ENCODE data around the gene ABHD5. TPM values are rescaled to one million over a fixed set of nuclear protein-coding genes. Genes with fewer than 3 reads are reported as not detected.

The ABHD5 gene
- polyA plus RNA-seq (2012; ENCODE audit: insufficient read length, low read depth): 3.8 TPM

DNA sequence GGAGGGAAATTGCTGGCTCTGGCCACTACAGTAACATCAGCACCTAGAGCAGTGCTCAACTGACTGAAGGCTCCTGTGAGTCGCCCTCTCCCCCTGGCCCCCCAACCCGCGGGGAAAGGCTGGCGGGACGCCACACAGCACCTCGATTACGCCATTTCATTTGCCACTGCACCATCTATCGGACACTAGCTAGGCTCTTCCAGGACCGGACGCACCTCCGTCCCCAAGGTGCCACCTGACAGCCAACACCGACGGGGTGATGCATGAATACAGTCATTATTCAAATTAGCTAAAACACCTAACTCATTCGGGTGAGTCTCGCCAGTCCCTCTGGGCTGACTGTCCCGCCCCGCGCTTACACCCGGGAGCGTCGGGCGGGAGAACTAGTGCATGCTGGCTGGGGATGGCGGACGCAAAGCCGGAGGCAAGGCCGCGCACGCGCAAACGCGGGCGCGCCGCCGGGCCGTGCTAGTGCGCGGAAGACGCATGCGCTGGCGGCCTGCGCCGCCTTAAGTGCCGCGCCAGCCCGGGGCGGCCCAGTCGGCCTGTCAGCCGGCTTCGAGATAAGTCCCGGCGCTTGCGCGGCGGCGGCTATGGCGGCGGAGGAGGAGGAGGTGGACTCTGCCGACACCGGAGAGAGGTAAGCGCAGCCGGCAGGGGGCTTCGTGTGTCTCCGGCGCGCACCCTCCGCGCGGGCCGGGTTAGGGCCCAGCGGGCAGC is at the start of gene ABHD5:
Gene ABHD5, plus strand, starts transcription at position 539 of the 720 bp plus-strand sequence. Its CDS starts 55 bp downstream, at position 594.
- TF ChIP-seq TAF1 (IDR thresholded peaks at IDR 0.05; ENCODE audit: borderline replicate concordance, insufficient read depth, low read length) (0 out of 2 replicates have a peak, but pooled peaks have one; percentile 32), SIN3A (IDR thresholded peaks at IDR 0.05; ENCODE audit: borderline replicate concordance, insufficient read depth, low read length) (no peak), FOXP2 (optimal IDR thresholded peaks at IDR 0.05; ENCODE audit: borderline replicate concordance, extremely low read depth, extremely low read length, insufficient read depth) (no peak), POLR2AphosphoS5 (IDR thresholded peaks at IDR 0.05; ENCODE audit: low read depth, low read length) (peak; percentile 70)
- TF ChIP-seq, protein P1, sequence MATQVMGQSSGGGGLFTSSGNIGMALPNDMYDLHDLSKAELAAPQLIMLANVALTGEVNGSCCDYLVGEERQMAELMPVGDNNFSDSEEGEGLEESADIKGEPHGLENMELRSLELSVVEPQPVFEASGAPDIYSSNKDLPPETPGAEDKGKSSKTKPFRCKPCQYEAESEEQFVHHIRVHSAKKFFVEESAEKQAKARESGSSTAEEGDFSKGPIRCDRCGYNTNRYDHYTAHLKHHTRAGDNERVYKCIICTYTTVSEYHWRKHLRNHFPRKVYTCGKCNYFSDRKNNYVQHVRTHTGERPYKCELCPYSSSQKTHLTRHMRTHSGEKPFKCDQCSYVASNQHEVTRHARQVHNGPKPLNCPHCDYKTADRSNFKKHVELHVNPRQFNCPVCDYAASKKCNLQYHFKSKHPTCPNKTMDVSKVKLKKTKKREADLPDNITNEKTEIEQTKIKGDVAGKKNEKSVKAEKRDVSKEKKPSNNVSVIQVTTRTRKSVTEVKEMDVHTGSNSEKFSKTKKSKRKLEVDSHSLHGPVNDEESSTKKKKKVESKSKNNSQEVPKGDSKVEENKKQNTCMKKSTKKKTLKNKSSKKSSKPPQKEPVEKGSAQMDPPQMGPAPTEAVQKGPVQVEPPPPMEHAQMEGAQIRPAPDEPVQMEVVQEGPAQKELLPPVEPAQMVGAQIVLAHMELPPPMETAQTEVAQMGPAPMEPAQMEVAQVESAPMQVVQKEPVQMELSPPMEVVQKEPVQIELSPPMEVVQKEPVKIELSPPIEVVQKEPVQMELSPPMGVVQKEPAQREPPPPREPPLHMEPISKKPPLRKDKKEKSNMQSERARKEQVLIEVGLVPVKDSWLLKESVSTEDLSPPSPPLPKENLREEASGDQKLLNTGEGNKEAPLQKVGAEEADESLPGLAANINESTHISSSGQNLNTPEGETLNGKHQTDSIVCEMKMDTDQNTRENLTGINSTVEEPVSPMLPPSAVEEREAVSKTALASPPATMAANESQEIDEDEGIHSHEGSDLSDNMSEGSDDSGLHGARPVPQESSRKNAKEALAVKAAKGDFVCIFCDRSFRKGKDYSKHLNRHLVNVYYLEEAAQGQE (IDR thresholded peaks at IDR 0.05; ENCODE audit: insufficient read depth in 1 of 2, low read depth in 2 of 2, low read length in 2 of 2): no peak

DNA sequence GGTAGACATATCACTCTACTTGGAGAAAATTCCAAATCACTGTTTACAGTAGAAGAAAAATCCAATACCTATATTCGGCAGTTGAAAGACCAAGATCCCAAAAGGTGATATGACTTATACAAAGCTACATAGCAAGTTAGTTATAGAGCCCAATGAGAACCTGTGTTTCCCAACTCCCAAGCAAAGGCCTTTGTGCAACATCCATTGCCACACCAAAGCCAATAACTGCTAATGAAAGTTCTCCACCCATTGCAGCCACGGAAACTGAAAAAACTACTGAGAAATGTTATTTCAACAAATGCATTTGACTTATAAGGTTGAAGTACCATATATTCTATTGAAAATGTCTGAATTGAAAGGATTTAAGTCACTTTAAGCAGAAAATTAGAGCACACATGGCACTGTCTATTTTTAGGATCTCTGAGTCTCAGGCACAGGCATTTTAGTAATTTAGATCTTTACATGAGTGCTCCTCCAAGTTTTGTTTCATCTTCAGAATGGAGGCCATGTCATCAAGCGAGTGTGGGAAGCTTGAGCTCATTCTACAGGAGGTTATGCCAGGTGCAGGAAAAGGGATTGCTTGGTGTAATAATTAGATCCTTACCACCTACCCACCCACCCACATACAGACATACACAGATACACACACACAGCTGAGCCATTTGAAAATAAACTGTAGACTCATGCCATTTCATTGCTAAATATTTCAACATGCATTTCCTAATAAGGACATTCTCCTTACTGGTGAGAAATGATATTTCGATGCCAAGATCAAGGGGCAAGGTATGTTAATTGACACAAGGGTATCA is 49.2 kb upstream of the ABHD5 start:
- TF ChIP-seq, protein P1 (IDR thresholded peaks at IDR 0.05; ENCODE audit: insufficient read depth in 1 of 2, low read depth in 2 of 2, low read length in 2 of 2): no peak
- TF ChIP-seq FOXP2 (optimal IDR thresholded peaks at IDR 0.05; ENCODE audit: borderline replicate concordance, extremely low read depth, extremely low read length, insufficient read depth) (no peak), TAF1 (IDR thresholded peaks at IDR 0.05; ENCODE audit: borderline replicate concordance, insufficient read depth, low read length) (no peak), SIN3A (IDR thresholded peaks at IDR 0.05; ENCODE audit: borderline replicate concordance, insufficient read depth, low read length) (no peak), POLR2AphosphoS5 (IDR thresholded peaks at IDR 0.05; ENCODE audit: low read depth, low read length) (no peak)

DNA sequence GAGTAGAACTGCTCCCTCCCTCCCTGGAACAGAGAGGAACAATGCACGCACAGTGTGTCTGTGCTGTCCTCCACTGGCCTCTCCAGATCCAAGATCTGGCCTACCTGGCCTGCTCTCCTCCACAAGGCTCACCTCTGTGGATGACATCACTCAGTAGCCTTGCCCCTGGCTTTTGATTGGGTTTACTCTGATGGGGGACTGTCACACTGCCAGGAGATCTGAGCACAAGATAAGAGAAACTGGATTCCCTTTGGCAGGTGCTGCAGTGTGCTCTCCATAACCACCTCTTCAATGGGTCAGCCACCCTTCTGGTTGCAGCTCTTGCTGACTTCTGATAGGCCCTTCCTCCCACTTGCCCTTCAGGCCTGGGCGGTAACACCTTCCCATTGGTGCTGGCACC is 46.3 kb upstream of the ABHD5 start:
- no peak for TF ChIP-seq FOXP2 (optimal IDR thresholded peaks at IDR 0.05; ENCODE audit: borderline replicate concordance, extremely low read depth, extremely low read length, insufficient read depth)

DNA sequence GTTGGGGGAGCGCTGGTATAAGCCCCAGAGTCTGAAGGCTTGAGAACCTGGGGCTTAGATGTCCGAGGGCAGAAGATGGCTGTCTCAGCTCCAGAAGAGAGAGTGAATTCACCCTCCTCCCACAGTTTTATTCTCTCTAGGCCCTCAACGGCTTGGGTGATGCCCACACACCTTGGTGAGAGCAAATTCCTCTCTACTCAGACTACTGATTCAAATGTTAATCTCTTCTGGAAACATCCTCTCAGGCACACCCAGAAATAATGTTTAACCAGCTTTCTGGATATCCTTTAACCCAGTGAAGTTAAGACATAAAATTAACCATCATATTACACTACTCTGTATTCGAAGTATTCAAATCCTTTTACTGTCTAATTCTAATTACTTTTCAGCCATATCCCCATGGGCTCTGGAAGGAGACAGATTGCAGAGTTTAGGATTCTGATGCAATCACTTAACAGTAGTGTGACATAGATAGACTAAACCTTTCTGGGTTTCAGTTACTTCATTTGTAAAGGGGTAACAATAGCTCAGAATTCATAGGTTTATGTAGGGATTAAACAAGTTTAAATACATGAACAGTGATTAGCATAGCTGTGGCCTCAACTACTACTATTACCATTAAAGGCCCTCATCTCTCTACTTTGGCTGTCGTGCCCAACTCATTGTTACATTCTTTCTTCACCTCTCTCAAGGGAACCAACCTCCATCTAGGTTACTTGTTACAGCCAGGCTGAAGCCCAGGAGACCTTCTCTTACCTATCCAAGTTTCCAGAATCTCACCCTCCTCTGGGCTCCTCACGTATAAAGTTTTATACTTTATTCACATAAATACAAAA is 43.2 kb upstream of the ABHD5 start:
- TF ChIP-seq FOXP2 (optimal IDR thresholded peaks at IDR 0.05; ENCODE audit: borderline replicate concordance, extremely low read depth, extremely low read length, insufficient read depth): no peak
- TF ChIP-seq, protein P1 (IDR thresholded peaks at IDR 0.05; ENCODE audit: insufficient read depth in 1 of 2, low read depth in 2 of 2, low read length in 2 of 2): no peak
- no peak for TF ChIP-seq POLR2AphosphoS5 (IDR thresholded peaks at IDR 0.05; ENCODE audit: low read depth, low read length)
- no peak for TF ChIP-seq SIN3A (IDR thresholded peaks at IDR 0.05; ENCODE audit: borderline replicate concordance, insufficient read depth, low read length)
- TF ChIP-seq TAF1 (IDR thresholded peaks at IDR 0.05; ENCODE audit: borderline replicate concordance, insufficient read depth, low read length): no peak

DNA sequence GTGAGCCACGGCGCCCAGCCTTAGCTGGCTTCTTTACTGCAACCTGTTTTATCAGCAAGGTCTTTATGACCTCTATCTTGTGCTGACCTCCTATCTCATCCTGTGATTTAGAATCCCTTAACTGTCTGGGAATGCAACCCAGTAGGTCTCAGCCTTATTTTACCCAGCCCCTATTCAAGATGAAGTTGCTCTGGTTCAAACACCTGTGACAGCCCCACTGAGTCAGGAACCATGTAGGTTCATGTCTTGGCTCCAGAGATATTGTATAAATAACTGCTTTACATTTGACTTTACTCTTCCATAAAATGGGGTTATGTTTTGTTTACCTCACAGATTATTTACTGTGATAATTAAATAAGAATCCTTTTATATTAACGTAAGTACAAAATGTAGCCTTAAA is 41.8 kb upstream of the ABHD5 start:
- TF ChIP-seq POLR2AphosphoS5 (IDR thresholded peaks at IDR 0.05; ENCODE audit: low read depth, low read length) (no peak), TAF1 (IDR thresholded peaks at IDR 0.05; ENCODE audit: borderline replicate concordance, insufficient read depth, low read length) (no peak), SIN3A (IDR thresholded peaks at IDR 0.05; ENCODE audit: borderline replicate concordance, insufficient read depth, low read length) (no peak), FOXP2 (optimal IDR thresholded peaks at IDR 0.05; ENCODE audit: borderline replicate concordance, extremely low read depth, extremely low read length, insufficient read depth) (no peak)
- TF ChIP-seq, protein P1 (IDR thresholded peaks at IDR 0.05; ENCODE audit: insufficient read depth in 1 of 2, low read depth in 2 of 2, low read length in 2 of 2): no peak

Data from PFSK-1 (cell line).